ENCODE data around the gene FBXO34.

Gene FBXO34

GRCh38 chr14:55271572-55272298 is 514 bp downstream of the FBXO34 start:
- H3K9ac ChIP-seq (ENCODE audit: insufficient read length, low read depth), result peak overlapping the region; percentile 87
- TF ChIP-seq SUZ12 (IDR thresholded peaks at IDR 0.05; ENCODE audit: extremely low read depth, insufficient read depth, insufficient read length), result no peak
- peak; percentile 18 for DNase-seq (ENCODE audit: low read depth, low spot score)
- no peaks in the 10 kb centered on the region; the same call in 1 of the 2 replicates for H3K9me3 ChIP-seq (ENCODE audit: insufficient read depth, low read length)
- H3K27me3 ChIP-seq (ENCODE audit: insufficient read depth, insufficient read length), result no peaks in the 10 kb centered on the region
- no peaks in the 10 kb centered on the region for H3K4me1 ChIP-seq (ENCODE audit: insufficient read depth, insufficient read length)
- no peaks in the 10 kb centered on the region for H3K36me3 ChIP-seq (ENCODE audit: insufficient read depth, insufficient read length, low read length)
- peak overlapping the region; percentile 92 for H3K4me3 ChIP-seq (ENCODE audit: insufficient read length, low read depth)

GRCh38 chr14:55272387-55272786 is 1.2 kb downstream of the FBXO34 start:
- Histone ChIP-seq H3K4me1 (ENCODE audit: insufficient read depth, insufficient read length) (no peaks in the 10 kb centered on the region), H3K9ac (ENCODE audit: insufficient read length, low read depth) (peak overlapping the region; percentile 87), H3K9me3 (ENCODE audit: insufficient read depth, low read length) (no peaks in the 10 kb centered on the region; the same call in 1 of the 2 replicates), H3K4me3 (ENCODE audit: insufficient read length, low read depth) (peak overlapping the region; percentile 92), H3K27me3 (ENCODE audit: insufficient read depth, insufficient read length) (no peaks in the 10 kb centered on the region), H3K36me3 (ENCODE audit: insufficient read depth, insufficient read length, low read length) (no peaks in the 10 kb centered on the region)
- TF ChIP-seq SUZ12 (IDR thresholded peaks at IDR 0.05; ENCODE audit: extremely low read depth, insufficient read depth, insufficient read length) (no peak), YY1 (IDR thresholded peaks at IDR 0.05; ENCODE audit: insufficient read depth, insufficient read length) (no peak), ZNF274 (IDR thresholded peaks at IDR 0.05; ENCODE audit: low read depth, low read length) (no peak)
- DNase-seq (ENCODE audit: low read depth, low spot score), result no peak

- no peak for DNase-seq (ENCODE audit: low read depth, low spot score)
- Histone ChIP-seq H3K4me1 (ENCODE audit: insufficient read depth, insufficient read length) (no peaks in the 10 kb centered on the region), H3K9me3 (ENCODE audit: insufficient read depth, low read length) (no peaks in the 10 kb centered on the region; the same call in 1 of the 2 replicates), H3K4me3 (ENCODE audit: insufficient read length, low read depth) (no peak overlapping the region), H3K36me3 (ENCODE audit: insufficient read depth, insufficient read length, low read length) (no peaks in the 10 kb centered on the region), H3K9ac (ENCODE audit: insufficient read length, low read depth) (no peak overlapping the region), H3K27me3 (ENCODE audit: insufficient read depth, insufficient read length) (no peaks in the 10 kb centered on the region)
- TF ChIP-seq SUZ12 (IDR thresholded peaks at IDR 0.05; ENCODE audit: extremely low read depth, insufficient read depth, insufficient read length), result no peak
- no peak for TF ChIP-seq ZNF274 (IDR thresholded peaks at IDR 0.05; ENCODE audit: low read depth, low read length)
- TF ChIP-seq YY1 (IDR thresholded peaks at IDR 0.05; ENCODE audit: insufficient read depth, insufficient read length), result no peak
Measured at GRCh38 chr14:55272922-55273321, 1.7 kb downstream of the FBXO34 start.

GRCh38 chr14:55274146-55274545 is 2.9 kb downstream of the FBXO34 start:
- no peak for TF ChIP-seq SUZ12 (IDR thresholded peaks at IDR 0.05; ENCODE audit: extremely low read depth, insufficient read depth, insufficient read length)
- TF ChIP-seq ZNF274 (IDR thresholded peaks at IDR 0.05; ENCODE audit: low read depth, low read length), result no peak
- TF ChIP-seq YY1 (IDR thresholded peaks at IDR 0.05; ENCODE audit: insufficient read depth, insufficient read length), result no peak
- Histone ChIP-seq H3K9me3 (ENCODE audit: insufficient read depth, low read length) (no peaks in the 10 kb centered on the region; the same call in 1 of the 2 replicates), H3K4me1 (ENCODE audit: insufficient read depth, insufficient read length) (no peaks in the 10 kb centered on the region), H3K36me3 (ENCODE audit: insufficient read depth, insufficient read length, low read length) (peaks cover 3% of the 10 kb centered on the region), H3K4me3 (ENCODE audit: insufficient read length, low read depth) (no peak overlapping the region), H3K9ac (ENCODE audit: insufficient read length, low read depth) (no peak overlapping the region), H3K27me3 (ENCODE audit: insufficient read depth, insufficient read length) (no peaks in the 10 kb centered on the region)
- no peak for DNase-seq (ENCODE audit: low read depth, low spot score)

- no peak for DNase-seq (ENCODE audit: low read depth, low spot score)
Measured at GRCh38 chr14:55274751-55275150, 3.5 kb downstream of the FBXO34 start.

GRCh38 chr14:55276736-55277135 is 5.5 kb downstream of the FBXO34 start:
- H3K27me3 ChIP-seq (ENCODE audit: insufficient read depth, insufficient read length), result no peaks in the 10 kb centered on the region
- no peak for TF ChIP-seq YY1 (IDR thresholded peaks at IDR 0.05; ENCODE audit: insufficient read depth, insufficient read length)
- no peak for TF ChIP-seq SUZ12 (IDR thresholded peaks at IDR 0.05; ENCODE audit: extremely low read depth, insufficient read depth, insufficient read length)
- no peak for TF ChIP-seq ZNF274 (IDR thresholded peaks at IDR 0.05; ENCODE audit: low read depth, low read length)
- peaks cover 3% of the 10 kb centered on the region for H3K36me3 ChIP-seq (ENCODE audit: insufficient read depth, insufficient read length, low read length)
- no peaks in the 10 kb centered on the region for H3K4me1 ChIP-seq (ENCODE audit: insufficient read depth, insufficient read length)
- no peak overlapping the region for H3K9ac ChIP-seq (ENCODE audit: insufficient read length, low read depth)
- DNase-seq (ENCODE audit: low read depth, low spot score), result no peak
- H3K4me3 ChIP-seq (ENCODE audit: insufficient read length, low read depth), result no peak overlapping the region
- no peaks in the 10 kb centered on the region; the same call in 1 of the 2 replicates for H3K9me3 ChIP-seq (ENCODE audit: insufficient read depth, low read length)

More at GRCh38 chr14:55274751-55275150, 3.5 kb downstream of the FBXO34 start:
- Histone ChIP-seq H3K9me3 (ENCODE audit: insufficient read depth, low read length) (no peaks in the 10 kb centered on the region; the same call in 1 of the 2 replicates), H3K4me1 (ENCODE audit: insufficient read depth, insufficient read length) (no peaks in the 10 kb centered on the region), H3K4me3 (ENCODE audit: insufficient read length, low read depth) (no peak overlapping the region), H3K27me3 (ENCODE audit: insufficient read depth, insufficient read length) (no peaks in the 10 kb centered on the region), H3K9ac (ENCODE audit: insufficient read length, low read depth) (no peak overlapping the region), H3K36me3 (ENCODE audit: insufficient read depth, insufficient read length, low read length) (peaks cover 3% of the 10 kb centered on the region)
- TF ChIP-seq YY1 (IDR thresholded peaks at IDR 0.05; ENCODE audit: insufficient read depth, insufficient read length) (no peak), SUZ12 (IDR thresholded peaks at IDR 0.05; ENCODE audit: extremely low read depth, insufficient read depth, insufficient read length) (no peak), ZNF274 (IDR thresholded peaks at IDR 0.05; ENCODE audit: low read depth, low read length) (no peak)

GRCh38 chr14:55277972-55278740 is 6.9 kb downstream of the FBXO34 start:
- no peak for DNase-seq (ENCODE audit: low read depth, low spot score)
- Histone ChIP-seq H3K9ac (ENCODE audit: insufficient read length, low read depth) (no peak overlapping the region), H3K36me3 (ENCODE audit: insufficient read depth, insufficient read length, low read length) (peaks cover 3% of the 10 kb centered on the region), H3K27me3 (ENCODE audit: insufficient read depth, insufficient read length) (no peaks in the 10 kb centered on the region), H3K4me3 (ENCODE audit: insufficient read length, low read depth) (no peak overlapping the region), H3K4me1 (ENCODE audit: insufficient read depth, insufficient read length) (no peaks in the 10 kb centered on the region), H3K9me3 (ENCODE audit: insufficient read depth, low read length) (no peaks in the 10 kb centered on the region; the same call in 1 of the 2 replicates)
- no peak for TF ChIP-seq ZNF274 (IDR thresholded peaks at IDR 0.05; ENCODE audit: low read depth, low read length)
- no peak for TF ChIP-seq SUZ12 (IDR thresholded peaks at IDR 0.05; ENCODE audit: extremely low read depth, insufficient read depth, insufficient read length)
- no peak for TF ChIP-seq YY1 (IDR thresholded peaks at IDR 0.05; ENCODE audit: insufficient read depth, insufficient read length)

All from NT2/D1 (cell line).